Pons (tissue), 1 donor: ENCODE data around the gene ZCCHC7.

ENCODE experiments used
- DNase-seq: peaks from one replicate; pipeline ENCODE4 v3.0.0-alpha.2; 2016; ENCODE audit warnings: low spot score

ZCCHC7 gene

GRCh38 chr9:37406603-37407401 is 286.4 kb downstream of the ZCCHC7 start:
- DNase-seq = no peak

DNA sequence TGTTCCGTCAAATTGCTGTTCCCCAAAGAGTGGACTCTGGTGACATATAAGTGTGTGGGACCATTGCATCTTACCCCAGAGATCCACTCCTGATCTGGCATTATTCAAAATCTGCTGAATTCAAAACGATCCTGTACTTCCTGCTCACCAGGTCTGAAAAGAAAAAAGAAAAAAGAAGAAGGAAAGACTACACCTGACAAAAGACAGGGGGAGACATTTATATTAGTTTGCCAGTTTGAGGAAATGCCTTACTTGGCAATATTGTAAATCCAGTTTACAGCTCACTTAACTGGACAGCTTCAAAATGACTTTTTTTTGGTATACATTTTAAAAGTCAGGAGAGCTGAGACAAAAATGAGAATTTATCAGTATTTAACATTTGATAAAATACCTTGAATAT is 287.1 kb downstream of the ZCCHC7 start:
- DNase-seq = no peak
